Measurements from ENCODE around the gene CALD1. TPM values are rescaled to one million over a fixed set of nuclear protein-coding genes. Genes with fewer than 3 reads are reported as not detected.
A peak's percentile ranks its signal among the peaks of the same experiment; 100 is the strongest.

CALD1 gene
- total RNA-seq, 6 experiments from 2014 or later = 1,066 to 1,726 (median 1,102) TPM

DNA sequence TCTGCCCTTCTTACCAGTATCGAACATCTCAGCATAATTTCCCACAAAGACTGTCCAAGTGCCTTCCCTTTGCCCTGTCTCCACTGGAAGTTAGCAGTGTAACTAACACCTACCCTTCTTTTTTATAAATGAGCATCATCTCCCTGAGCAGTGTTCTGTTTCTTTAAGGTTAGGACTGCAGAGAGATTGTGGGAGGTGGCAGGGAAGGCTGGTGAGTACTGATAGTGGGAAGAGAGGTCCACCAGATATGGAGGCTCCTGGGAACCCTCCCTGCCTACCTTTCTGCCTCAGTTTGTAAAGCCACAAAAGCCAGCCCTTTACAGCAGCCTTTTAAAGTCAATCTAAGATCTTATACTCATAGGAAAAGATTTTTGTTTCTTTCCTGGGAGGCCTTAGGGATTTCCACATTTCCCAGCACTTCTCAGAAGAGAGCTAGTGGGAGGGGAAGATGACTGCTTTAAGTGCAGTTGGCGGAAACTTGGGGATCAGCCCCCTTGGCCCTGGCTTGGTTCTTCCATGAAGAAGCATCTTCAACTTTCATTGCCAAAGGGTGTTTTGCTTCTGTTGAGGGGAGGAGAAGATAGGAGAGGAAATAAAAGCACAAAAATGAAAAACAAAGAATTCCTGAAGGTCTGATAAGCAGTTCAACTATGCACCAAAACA is 36.6 kb upstream of the CALD1 start:
- Mint-ChIP-seq H3K9me3 (no peaks in the 10 kb centered on the region), H3K4me3 (peak overlapping the region; percentile 71), H3K27me3 (ENCODE audit: insufficient read depth) (no peaks in the 10 kb centered on the region), H3K4me1 (ENCODE audit: low read depth) (peaks cover 96% of the 10 kb centered on the region), H3K27ac (peak overlapping the region; percentile 91), H3K36me3 (ENCODE audit: low read depth) (peaks cover 9% of the 10 kb centered on the region; the same call in 1 of the 2 replicates)
- TF ChIP-seq, protein P1, sequence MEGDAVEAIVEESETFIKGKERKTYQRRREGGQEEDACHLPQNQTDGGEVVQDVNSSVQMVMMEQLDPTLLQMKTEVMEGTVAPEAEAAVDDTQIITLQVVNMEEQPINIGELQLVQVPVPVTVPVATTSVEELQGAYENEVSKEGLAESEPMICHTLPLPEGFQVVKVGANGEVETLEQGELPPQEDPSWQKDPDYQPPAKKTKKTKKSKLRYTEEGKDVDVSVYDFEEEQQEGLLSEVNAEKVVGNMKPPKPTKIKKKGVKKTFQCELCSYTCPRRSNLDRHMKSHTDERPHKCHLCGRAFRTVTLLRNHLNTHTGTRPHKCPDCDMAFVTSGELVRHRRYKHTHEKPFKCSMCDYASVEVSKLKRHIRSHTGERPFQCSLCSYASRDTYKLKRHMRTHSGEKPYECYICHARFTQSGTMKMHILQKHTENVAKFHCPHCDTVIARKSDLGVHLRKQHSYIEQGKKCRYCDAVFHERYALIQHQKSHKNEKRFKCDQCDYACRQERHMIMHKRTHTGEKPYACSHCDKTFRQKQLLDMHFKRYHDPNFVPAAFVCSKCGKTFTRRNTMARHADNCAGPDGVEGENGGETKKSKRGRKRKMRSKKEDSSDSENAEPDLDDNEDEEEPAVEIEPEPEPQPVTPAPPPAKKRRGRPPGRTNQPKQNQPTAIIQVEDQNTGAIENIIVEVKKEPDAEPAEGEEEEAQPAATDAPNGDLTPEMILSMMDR (IDR thresholded peaks at IDR 0.05) = no peak
- peak; percentile 74 for DNase-seq

DNA sequence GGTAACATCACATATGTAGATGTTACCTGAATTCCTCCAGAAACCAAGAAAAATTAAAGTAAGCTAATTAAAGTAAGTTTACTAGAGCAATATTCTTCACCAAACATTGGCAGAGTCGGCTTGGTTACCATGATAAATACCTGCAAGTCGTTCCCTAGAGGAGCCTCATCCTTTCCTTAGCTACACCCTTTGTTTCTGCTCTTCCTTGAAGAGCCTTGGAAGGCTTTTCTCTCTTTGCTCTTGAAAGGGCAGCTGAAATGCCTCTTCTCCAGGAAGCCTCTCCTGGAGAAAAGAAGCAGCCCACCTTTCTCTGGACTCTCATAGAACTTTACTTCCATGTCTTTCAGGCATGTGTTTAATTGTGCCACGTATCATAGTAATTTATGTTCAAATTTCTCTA is 34.9 kb upstream of the CALD1 start:
- Mint-ChIP-seq H3K36me3 (ENCODE audit: low read depth) (peaks cover 9% of the 10 kb centered on the region; the same call in 1 of the 2 replicates), H3K9me3 (no peaks in the 10 kb centered on the region), H3K4me3 (no peak overlapping the region), H3K27me3 (ENCODE audit: insufficient read depth) (no peaks in the 10 kb centered on the region), H3K4me1 (ENCODE audit: low read depth) (peaks cover 80% of the 10 kb centered on the region), H3K27ac (peak overlapping the region; percentile 91)
- no peak for DNase-seq
- TF ChIP-seq, protein P1 (IDR thresholded peaks at IDR 0.05) = no peak

DNA sequence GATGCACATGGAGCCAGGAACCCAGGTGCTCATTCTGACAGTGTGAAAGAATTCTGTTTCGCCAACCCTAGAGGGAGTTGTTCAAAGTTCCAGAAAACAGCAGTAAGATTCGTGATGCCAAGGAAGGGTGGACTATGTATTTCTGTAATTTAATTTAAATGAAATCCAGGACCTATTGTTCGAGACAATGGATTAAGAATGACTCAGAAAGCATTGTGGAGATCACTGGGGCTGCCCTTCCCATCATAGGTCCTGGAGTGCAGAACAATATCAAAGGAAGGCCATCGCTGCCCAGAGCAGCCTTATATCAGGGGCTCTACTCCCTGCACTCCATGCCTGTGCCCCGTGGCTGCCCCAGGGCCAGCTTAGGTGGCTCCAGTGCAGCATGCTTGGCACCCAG is 32.1 kb upstream of the CALD1 start:
- TF ChIP-seq, protein P1 (IDR thresholded peaks at IDR 0.05) = no peak; the same call in 1 of the 2 replicates
- Mint-ChIP-seq H3K36me3 (ENCODE audit: low read depth) (0 out of 2 replicates have a peak, but pooled peaks cover 5% of the 10 kb centered on the region), H3K27me3 (ENCODE audit: insufficient read depth) (no peaks in the 10 kb centered on the region), H3K9me3 (no peaks in the 10 kb centered on the region), H3K4me1 (ENCODE audit: low read depth) (peaks cover 80% of the 10 kb centered on the region), H3K27ac (no peak overlapping the region; the same call in 1 of the 2 replicates), H3K4me3 (no peak overlapping the region)
- no peak for DNase-seq

DNA sequence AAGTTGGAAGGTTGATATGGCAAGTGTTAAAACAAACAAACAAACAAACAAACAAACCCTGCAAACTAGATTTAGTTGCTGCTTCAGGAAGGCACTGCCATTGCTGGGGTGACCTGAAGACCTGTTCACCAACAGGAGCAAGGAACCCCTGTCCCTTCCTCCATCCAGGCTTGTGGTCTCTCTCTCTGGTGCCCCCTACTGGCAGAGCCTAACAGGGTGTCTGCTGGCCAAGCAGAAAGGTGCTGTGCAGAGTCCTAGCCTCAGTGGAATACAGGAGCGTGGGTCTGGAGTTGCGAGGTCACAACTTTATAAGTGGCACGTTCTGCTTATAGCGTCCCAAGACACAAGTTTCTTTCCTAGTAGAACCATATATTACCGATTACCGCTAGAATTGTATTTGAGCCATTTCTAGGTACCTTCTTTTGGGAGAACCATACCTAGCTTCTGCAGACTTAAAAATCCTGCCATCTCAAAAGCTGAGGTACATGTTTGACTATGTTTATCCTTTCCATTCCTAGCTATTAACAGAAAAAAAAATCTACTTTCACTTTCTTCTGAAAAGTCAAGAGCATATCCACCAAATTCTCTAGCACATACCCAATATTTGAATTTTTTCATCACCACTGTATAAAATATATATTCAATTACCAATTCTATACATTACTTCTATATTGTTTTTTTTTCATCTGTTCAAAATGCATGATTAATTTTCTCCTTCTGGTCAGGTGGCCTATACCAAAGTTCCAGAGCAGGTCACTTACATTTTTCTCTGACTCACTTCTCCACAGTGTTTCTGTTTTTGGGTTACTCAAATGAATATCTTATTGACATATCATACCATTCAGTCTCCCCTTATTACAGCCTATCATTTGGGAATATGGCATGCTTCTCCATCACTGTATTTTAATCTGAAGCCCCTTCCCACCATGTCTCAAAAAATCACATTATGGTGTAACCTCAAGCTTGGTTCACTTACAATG is 29.1 kb upstream of the CALD1 start:
- DNase-seq = no peak
- 0 out of 2 replicates have a peak, but pooled peaks cover 5% of the 10 kb centered on the region for H3K36me3 Mint-ChIP-seq (ENCODE audit: low read depth)
- H3K27ac Mint-ChIP-seq = peak overlapping the region; percentile 48; the same call in 1 of the 2 replicates
- no peak overlapping the region for H3K4me3 Mint-ChIP-seq
- no peaks in the 10 kb centered on the region; the same call in 1 of the 2 replicates for H3K27me3 Mint-ChIP-seq (ENCODE audit: insufficient read depth)
- H3K4me1 Mint-ChIP-seq (ENCODE audit: low read depth) = peaks cover 75% of the 10 kb centered on the region
- no peaks in the 10 kb centered on the region for H3K9me3 Mint-ChIP-seq
- TF ChIP-seq, protein P1 (IDR thresholded peaks at IDR 0.05) = peak; percentile 87

DNA sequence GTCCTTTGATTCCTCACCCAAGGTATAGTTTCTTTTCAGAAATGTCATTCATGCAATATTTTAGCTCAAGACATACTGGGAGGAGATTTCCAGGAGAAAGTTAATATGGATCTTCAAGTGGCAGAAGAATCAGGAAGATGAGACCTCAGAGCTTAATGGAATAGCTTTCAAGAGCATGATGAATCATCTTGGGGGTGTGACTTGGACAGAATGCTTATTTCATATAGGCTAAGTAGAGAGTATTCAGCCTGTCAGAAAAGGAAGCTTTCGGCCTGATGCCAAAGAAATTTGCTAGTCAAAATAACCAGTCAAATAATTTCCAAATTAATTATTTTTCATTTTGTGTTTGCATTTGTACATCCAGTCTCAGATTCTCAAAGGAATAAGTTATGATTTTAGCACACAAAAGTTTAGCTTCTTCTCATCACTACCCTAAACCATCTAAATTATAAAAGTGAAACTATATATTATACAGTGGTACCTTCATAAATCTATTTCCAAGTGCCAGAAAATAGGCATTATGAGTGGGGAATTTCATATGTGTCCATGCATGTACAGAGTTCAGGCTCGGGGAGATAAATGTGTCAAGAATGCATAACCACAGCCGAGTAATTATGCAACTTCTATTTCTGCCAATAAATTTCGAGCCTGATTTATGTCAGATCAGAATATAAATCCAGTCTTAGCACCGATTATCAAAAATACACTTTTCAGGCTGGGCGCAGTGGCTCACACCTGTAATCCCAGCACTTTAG is 27.3 kb upstream of the CALD1 start:
- peak; percentile 62 for DNase-seq
- Mint-ChIP-seq H3K4me1 (ENCODE audit: low read depth) (peaks cover 66% of the 10 kb centered on the region), H3K27ac (no peak overlapping the region), H3K4me3 (no peak overlapping the region), H3K36me3 (ENCODE audit: low read depth) (0 out of 2 replicates have a peak, but pooled peaks cover 5% of the 10 kb centered on the region), H3K9me3 (no peaks in the 10 kb centered on the region), H3K27me3 (ENCODE audit: insufficient read depth) (no peaks in the 10 kb centered on the region; the same call in 1 of the 2 replicates)
- TF ChIP-seq, protein P1 (IDR thresholded peaks at IDR 0.05) = no peak
